Measurements from ENCODE around the gene PER2. TPM values are rescaled to one million over a fixed set of nuclear protein-coding genes. Genes with fewer than 3 reads are reported as not detected.

Gene PER2
- total RNA-seq, 1 donor from 2014 or later = 3.8 TPM

DNA sequence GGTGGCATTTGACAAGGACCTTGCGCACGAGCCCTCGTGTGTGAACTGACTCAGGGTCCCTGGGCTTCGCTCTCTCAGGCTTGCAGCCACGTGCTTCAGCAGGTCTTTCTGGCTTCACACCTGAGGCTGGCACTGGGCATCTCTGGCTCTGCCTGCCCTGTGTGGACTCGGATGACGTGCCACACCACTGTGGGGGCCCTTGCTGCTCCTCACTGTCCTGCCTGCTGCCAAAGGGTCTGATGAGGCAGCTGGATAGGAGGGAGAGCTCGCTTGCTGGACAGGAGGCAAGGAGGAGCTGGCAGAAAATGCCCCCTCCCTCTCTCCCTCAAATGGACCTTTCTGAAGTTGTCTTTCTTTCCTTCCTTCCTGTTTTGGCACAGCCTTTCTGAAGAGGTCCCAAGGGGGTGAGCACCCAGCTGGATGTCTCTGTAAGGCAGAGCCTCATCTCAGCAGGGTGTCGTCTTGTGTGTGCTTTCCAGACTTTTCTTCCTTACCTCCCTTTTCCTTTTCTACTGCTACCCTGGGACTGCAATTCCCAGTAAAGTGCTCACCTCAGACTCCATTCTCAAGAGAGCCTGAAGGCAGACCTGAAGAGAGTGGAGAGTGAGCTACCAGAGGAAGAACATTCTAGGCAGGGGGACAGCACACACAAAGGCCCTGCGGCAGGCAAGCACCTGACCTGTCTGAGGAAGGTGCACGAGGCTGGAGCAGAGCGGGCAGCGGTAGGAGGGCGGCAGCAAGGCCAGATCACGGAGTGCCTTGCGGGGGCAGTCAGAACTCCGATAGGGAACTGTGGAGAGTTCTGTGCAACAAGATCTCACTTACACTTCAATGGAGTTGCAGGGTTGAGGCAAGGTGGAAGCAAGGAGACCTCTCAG is 5.3 kb downstream of the PER2 start:
- DNase-seq = no peak
- TF ChIP-seq, protein P1, sequence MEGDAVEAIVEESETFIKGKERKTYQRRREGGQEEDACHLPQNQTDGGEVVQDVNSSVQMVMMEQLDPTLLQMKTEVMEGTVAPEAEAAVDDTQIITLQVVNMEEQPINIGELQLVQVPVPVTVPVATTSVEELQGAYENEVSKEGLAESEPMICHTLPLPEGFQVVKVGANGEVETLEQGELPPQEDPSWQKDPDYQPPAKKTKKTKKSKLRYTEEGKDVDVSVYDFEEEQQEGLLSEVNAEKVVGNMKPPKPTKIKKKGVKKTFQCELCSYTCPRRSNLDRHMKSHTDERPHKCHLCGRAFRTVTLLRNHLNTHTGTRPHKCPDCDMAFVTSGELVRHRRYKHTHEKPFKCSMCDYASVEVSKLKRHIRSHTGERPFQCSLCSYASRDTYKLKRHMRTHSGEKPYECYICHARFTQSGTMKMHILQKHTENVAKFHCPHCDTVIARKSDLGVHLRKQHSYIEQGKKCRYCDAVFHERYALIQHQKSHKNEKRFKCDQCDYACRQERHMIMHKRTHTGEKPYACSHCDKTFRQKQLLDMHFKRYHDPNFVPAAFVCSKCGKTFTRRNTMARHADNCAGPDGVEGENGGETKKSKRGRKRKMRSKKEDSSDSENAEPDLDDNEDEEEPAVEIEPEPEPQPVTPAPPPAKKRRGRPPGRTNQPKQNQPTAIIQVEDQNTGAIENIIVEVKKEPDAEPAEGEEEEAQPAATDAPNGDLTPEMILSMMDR (IDR thresholded peaks at IDR 0.05; ENCODE audit: partially characterized antibody, unreplicated experiment) = no peak
- no peaks in the 10 kb centered on the region for H3K36me3 Mint-ChIP-seq (ENCODE audit: unreplicated experiment)
- H3K4me3 Mint-ChIP-seq (ENCODE audit: unreplicated experiment) = no peak overlapping the region
- H3K27ac Mint-ChIP-seq (ENCODE audit: unreplicated experiment) = no peak overlapping the region
- H3K27me3 Mint-ChIP-seq (ENCODE audit: unreplicated experiment) = peaks cover 4% of the 10 kb centered on the region
- H3K9me3 Mint-ChIP-seq (ENCODE audit: unreplicated experiment) = peaks cover 3% of the 10 kb centered on the region
- H3K4me1 Mint-ChIP-seq (ENCODE audit: low read depth, unreplicated experiment) = peaks cover 5% of the 10 kb centered on the region

DNA sequence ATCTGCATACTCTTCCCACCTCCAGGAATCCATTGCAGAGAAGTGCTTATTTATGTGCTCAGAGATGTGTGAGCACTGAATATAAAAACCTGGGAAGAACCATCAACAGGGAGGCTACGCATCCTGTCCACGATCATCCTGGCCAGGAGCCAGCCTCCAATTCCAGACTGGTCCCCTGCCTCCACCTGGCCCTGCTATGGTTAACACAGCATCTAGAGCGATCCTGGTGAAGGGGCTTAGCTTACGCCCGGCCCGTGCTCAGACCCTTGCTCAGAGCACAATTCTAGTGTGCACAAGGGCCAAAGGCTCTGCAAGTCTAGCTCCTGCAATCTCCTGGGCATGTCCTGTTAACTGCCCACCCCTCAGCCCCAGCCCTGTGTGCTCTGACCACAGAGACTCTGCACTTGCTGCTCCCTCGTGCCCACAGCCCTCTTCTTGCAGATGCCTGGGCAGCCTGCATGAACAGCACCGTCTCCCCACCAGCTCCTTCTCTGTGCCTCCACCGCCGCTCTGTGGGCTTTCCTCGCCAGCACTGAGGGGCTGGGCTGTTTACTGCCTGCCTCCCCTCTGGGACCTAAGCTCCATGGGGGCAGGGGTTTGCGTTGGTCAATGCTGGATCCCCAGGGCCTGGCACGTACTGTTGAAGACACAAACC is 6.5 kb downstream of the PER2 start:
- Mint-ChIP-seq H3K27ac (ENCODE audit: unreplicated experiment) (no peak overlapping the region), H3K36me3 (ENCODE audit: unreplicated experiment) (no peaks in the 10 kb centered on the region), H3K4me1 (ENCODE audit: low read depth, unreplicated experiment) (peaks cover 5% of the 10 kb centered on the region), H3K4me3 (ENCODE audit: unreplicated experiment) (no peak overlapping the region), H3K9me3 (ENCODE audit: unreplicated experiment) (peaks cover 5% of the 10 kb centered on the region), H3K27me3 (ENCODE audit: unreplicated experiment) (peaks cover 6% of the 10 kb centered on the region)
- TF ChIP-seq, protein P1 (IDR thresholded peaks at IDR 0.05; ENCODE audit: partially characterized antibody, unreplicated experiment) = no peak
- no peak for DNase-seq

DNA sequence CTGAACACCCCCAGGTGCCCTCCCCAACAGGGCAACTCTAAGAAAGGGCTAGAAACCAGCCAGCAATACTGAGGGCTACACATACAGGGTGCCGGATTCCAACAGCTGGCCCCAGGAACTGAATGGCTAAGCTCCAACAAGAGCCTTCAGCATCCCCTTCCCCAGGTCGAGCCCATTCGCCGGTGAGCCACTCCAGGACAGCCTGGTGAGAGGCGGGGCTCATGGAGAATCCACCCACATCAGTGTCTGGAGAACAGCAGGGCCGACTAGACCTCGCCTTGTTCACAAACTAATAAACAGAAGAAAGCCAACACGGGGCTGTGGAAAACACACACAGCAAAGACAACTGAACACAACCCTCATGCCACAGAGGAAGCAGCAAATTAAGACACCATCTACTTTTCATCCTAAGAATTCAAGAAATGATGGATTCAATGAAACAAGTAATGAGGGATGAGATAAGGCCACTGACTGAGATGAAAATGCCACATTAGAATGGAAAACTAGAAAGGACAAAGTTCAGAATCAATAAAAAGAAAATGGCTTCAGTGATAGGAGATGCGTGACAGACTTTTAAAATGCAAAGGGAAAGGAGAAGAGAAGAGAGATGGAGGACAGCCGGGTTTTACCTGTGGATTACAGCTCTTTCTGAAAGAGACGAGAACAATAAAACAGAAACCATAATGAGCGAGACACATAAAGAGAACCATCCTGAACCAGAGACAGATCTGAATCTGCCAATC is 8.2 kb downstream of the PER2 start:
- Mint-ChIP-seq H3K36me3 (ENCODE audit: unreplicated experiment) (peaks cover 5% of the 10 kb centered on the region), H3K27me3 (ENCODE audit: unreplicated experiment) (peaks cover 6% of the 10 kb centered on the region), H3K27ac (ENCODE audit: unreplicated experiment) (no peak overlapping the region), H3K4me1 (ENCODE audit: low read depth, unreplicated experiment) (no peaks in the 10 kb centered on the region), H3K9me3 (ENCODE audit: unreplicated experiment) (peaks cover 5% of the 10 kb centered on the region), H3K4me3 (ENCODE audit: unreplicated experiment) (no peak overlapping the region)
- no peak for DNase-seq
- TF ChIP-seq, protein P1 (IDR thresholded peaks at IDR 0.05; ENCODE audit: partially characterized antibody, unreplicated experiment) = no peak

DNA sequence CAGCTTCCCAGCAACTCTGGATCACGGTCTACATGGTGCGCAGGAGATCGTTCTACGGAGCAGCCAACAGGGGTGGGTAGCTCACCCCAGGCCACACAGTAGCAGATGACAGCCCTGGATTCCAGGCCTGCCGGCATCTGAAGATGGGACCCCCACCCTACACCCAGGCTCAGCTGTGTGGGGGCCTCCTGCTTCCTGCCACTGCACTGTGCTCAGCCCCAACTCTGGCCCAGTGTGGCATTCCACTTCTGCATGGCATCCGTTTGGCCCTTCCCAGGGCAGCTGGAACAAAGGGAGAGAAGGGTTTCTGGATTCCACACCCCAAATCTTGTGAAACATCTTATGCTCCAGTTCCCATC is 9.1 kb downstream of the PER2 start:
- H3K27me3 Mint-ChIP-seq (ENCODE audit: unreplicated experiment) = peaks cover 9% of the 10 kb centered on the region
- TF ChIP-seq, protein P1 (IDR thresholded peaks at IDR 0.05; ENCODE audit: partially characterized antibody, unreplicated experiment) = no peak
- H3K27ac Mint-ChIP-seq (ENCODE audit: unreplicated experiment) = no peak overlapping the region
- no peak for DNase-seq
- H3K4me3 Mint-ChIP-seq (ENCODE audit: unreplicated experiment) = no peak overlapping the region
- H3K36me3 Mint-ChIP-seq (ENCODE audit: unreplicated experiment) = peaks cover 5% of the 10 kb centered on the region
- H3K9me3 Mint-ChIP-seq (ENCODE audit: unreplicated experiment) = peaks cover 2% of the 10 kb centered on the region
- H3K4me1 Mint-ChIP-seq (ENCODE audit: low read depth, unreplicated experiment) = no peaks in the 10 kb centered on the region
